Neuron (in vitro differentiated cells): ENCODE results near the gene CD6.

Experiments used
- H2AFZ ChIP-seq: one replicate; pipeline ENCODE4 v1.6.1; 2013; ENCODE audit warnings: low read depth, mild to moderate bottlenecking, inconsistent platforms, low read length, moderate library complexity
- H3K27me3 ChIP-seq: one replicate; pipeline ENCODE4 v1.6.1; 2013; ENCODE audit warnings: low read length; ENCODE audit not compliant: insufficient read depth
- H3K36me3 ChIP-seq: one replicate; pipeline ENCODE4 v1.6.1; 2013; ENCODE audit warnings: low read length; ENCODE audit not compliant: insufficient read depth
- H3K4me1 ChIP-seq: one replicate; pipeline ENCODE4 v1.6.1; 2013; ENCODE audit warnings: low read length; ENCODE audit not compliant: insufficient read depth
- H3K4me3 ChIP-seq: 2 replicates; pipeline ENCODE4 v1.5.1; 2013; ENCODE audit warnings: mild to moderate bottlenecking, low read length, moderate library complexity
- H3K9me3 ChIP-seq: one replicate; pipeline ENCODE4 v1.6.1; 2013; ENCODE audit warnings: low read length

Gene CD6

GRCh38 chr11:60951606-60951903 lies 19.9 kb upstream of the CD6 start:
- no peaks in the 10 kb centered on the region for H3K36me3 ChIP-seq
- peaks cover 30% of the 10 kb centered on the region for H3K4me1 ChIP-seq
- H3K9me3 ChIP-seq = no peaks in the 10 kb centered on the region
- H2AFZ ChIP-seq = peak overlapping the region; percentile 68
- H3K4me3 ChIP-seq = peak overlapping the region; percentile 26
- no peaks in the 10 kb centered on the region for H3K27me3 ChIP-seq

DNA sequence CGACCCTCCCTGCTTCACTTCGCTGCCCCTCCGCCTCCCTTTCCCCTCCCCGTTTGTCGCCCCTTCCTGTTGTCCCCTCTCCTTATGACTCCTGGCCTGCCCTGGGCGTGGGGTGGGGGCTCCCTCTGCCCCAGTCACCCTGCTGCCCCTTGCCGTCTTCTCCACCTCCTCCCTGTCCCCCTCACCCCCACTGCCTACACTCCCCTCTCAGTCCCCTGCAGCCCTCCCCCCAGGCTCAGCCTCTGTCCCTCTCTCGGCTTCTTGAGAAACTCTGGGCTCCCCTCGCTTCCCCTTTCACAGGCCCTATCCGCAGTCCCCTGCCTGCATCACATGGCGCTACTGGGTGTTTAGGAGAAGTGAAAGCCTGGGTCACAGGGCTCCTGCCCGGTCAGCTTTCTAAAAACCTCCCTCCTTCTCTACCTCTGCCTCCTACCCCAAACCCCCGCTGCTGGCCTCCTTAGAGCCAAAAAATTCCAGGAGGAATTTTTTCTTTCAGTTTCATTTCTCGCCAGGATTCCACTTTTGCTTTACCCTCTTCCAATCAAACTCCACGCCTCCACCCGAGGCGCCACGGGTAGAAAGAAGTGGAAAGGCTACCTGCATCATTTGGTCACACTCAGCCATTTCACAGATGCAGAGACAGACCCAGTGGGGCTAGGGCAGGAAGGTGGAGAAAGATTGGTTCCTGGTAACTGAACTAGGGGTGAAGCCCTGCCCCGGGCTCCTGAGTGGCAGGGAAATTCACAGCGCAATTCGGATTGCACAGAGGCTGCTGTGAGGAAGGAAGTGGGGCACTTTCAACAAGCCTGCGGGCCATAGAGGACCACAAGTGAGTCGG lies 19.4 kb upstream of the CD6 start, which contains the start of gene SLC15A3:
SLC15A3 (minus strand) TSS at position 273 of the 838 bp plus-strand sequence. CDS start 625 bp downstream, outside the sequence.
- Histone ChIP-seq H3K27me3 (no peaks in the 10 kb centered on the region), H3K4me3 (peak within 1 kb of the TSS; percentile 26), H3K36me3 (no peaks in the 10 kb centered on the region)

DNA sequence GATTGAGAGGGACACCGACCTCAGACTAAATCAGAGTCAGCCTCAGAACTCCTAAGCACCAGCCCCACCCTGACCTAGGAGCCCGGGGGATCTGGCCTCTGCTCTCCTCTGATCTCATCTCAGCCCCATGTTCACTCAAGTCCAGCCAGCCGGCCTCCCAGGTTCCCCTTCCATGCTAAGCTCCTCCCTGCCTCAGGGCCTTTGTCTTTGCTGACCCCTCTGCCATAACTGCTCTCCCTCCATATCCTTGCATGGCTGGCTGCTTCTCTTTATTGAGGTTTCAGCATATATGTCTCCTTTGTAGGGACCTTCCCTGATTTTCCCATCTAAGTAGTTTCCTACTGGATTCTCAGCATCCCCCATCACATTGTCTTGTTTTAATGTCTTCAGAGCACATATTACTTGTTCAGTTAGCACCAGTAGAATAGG lies 18.7 kb upstream of the CD6 start:
- no peaks in the 10 kb centered on the region for H3K36me3 ChIP-seq
- H3K4me3 ChIP-seq = peak overlapping the region; percentile 26
- H3K9me3 ChIP-seq = no peaks in the 10 kb centered on the region
- H3K27me3 ChIP-seq = no peaks in the 10 kb centered on the region
- H2AFZ ChIP-seq = peak overlapping the region; percentile 68
- peaks cover 22% of the 10 kb centered on the region for H3K4me1 ChIP-seq

More for the DNA sequence above, 19.4 kb upstream of the CD6 start, which contains the start of gene SLC15A3:
- Histone ChIP-seq H2AFZ (peak within 1 kb of the TSS; percentile 68), H3K4me1 (peaks cover 27% of the 10 kb centered on the region), H3K9me3 (no peaks in the 10 kb centered on the region)

DNA sequence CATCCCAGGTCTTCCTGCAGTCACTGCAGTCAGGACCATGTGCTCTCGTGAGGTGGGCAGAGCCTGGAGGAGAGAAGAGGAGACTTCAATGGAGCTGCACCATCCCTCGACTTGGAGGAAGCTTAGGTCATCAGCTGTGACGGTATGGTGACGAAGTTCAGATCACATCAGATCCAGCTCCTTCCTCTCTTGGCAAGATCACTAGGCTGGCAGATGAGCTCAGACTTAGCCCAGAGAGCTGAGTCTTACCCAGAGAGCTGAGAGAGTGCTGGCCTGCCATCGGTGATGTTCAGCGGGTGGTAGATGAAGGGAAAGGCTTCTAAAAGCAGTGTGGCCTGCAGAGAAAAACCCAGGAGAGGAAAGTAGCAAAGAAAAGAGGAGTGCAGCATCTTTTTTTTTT lies 17.7 kb upstream of the CD6 start:
- Histone ChIP-seq H3K4me1 (peaks cover 13% of the 10 kb centered on the region), H3K9me3 (no peaks in the 10 kb centered on the region), H3K27me3 (no peaks in the 10 kb centered on the region), H3K36me3 (no peaks in the 10 kb centered on the region), H2AFZ (no peak overlapping the region), H3K4me3 (no peak overlapping the region)

DNA sequence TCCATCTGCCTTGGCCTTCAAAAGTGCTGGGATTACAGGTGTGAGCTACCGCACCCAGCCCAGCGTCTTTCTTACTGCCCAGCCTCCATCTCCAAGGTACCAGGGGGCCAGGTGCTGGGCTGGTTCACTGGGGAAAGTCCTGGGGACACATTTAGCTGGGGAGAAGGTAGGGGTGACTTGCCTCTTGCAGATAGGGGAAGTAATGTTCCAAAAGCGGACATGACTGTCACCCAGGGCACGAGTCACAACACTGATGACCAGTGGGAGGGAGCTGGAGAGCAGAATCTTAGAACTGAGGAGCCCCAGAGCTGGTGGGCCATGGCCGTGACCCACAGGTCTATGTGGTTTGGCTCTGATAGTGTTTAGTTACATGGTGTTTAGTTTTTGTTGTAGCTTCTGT lies 17.1 kb upstream of the CD6 start:
- Histone ChIP-seq H3K4me3 (no peak overlapping the region), H3K36me3 (no peaks in the 10 kb centered on the region), H3K4me1 (peaks cover 13% of the 10 kb centered on the region), H2AFZ (no peak overlapping the region), H3K27me3 (no peaks in the 10 kb centered on the region), H3K9me3 (no peaks in the 10 kb centered on the region)

DNA sequence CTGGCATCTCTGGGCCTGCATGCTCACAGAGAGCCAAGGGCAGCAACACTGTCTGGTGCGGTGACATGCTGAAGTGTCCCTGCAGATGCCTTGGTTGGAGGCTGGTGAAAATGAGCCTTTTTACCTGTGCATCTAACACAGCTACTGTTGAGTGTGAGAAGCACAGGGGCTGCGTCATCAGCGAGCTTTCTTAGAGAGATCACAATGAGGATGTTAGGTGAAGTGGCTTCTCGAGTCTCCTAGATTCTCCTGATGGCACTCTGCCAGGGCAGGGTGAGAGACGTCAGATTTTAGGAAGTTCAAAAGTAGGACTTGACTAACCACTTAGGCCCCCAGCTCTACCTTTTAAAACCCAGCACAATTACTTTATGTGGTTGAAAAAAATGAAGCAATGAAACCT lies 15.9 kb upstream of the CD6 start:
- Histone ChIP-seq H3K27me3 (peaks cover 4% of the 10 kb centered on the region), H3K4me1 (peaks cover 13% of the 10 kb centered on the region)

DNA sequence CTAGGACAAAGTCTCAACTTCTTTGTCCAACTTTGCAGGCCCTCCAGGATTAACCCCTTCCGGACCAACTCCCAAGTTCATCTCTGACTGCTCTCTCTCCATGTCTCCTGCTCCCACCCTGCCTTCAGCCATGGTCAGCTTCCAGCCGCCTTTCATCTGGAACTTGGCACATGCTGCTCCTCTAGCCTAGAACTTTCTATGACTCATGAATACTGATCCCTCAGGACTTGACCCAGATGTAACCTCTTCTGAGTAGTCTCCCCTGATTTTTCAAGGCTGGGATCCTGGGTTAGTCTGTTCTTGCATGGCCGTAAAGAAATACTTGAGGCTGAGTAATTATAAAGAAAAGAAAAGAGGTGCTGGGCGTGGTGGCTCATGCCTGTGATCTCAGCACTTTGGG lies 14.3 kb upstream of the CD6 start:
- Histone ChIP-seq H3K27me3 (peaks cover 4% of the 10 kb centered on the region), H3K4me1 (peaks cover 5% of the 10 kb centered on the region), H3K36me3 (no peaks in the 10 kb centered on the region), H3K9me3 (no peaks in the 10 kb centered on the region), H2AFZ (no peak overlapping the region), H3K4me3 (no peak overlapping the region)

More for the DNA sequence above, 15.9 kb upstream of the CD6 start:
- H2AFZ ChIP-seq = no peak overlapping the region
- H3K9me3 ChIP-seq = no peaks in the 10 kb centered on the region
- no peak overlapping the region for H3K4me3 ChIP-seq
- no peaks in the 10 kb centered on the region for H3K36me3 ChIP-seq

DNA sequence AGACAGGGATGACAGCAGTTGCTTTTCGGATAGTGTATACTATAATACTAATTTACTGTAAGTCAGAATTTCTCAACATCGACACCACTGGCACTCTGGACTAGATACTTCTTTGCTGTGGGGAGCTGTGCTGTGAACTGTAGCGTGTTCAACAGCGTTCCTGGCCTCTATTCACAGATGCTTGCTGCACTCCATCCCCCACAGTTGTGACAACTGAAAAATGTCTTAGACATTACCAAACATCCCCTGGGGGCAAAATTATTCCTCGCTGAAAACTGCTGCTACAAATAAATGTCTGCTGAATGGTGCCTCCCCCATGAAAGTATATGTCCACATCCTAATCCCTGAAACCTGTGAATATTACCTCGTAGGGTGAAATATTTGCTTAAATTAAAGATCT lies 12.0 kb upstream of the CD6 start:
- Histone ChIP-seq H3K4me1 (no peaks in the 10 kb centered on the region), H2AFZ (no peak overlapping the region), H3K36me3 (no peaks in the 10 kb centered on the region), H3K4me3 (no peak overlapping the region), H3K27me3 (peaks cover 4% of the 10 kb centered on the region), H3K9me3 (no peaks in the 10 kb centered on the region)

DNA sequence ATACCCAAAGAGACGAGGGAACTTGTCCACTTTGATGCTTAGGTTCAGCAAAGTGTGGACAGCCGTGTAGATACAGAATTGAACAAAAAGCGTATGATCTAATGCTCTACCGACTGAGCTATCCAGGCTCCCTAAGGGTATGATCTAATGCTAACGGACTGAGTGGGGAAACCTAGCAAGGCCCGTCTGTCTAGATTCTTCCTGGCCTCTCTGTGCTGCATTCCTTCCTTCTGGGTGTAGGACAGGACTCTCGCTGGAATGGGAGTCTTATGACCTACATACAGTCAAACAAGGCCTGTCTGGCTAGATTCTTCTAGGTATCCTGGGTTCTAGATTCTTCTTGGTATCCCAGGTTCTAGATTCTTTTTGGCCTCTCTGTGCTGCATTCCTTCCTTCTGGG lies 11.1 kb upstream of the CD6 start:
- Histone ChIP-seq H3K9me3 (no peaks in the 10 kb centered on the region), H2AFZ (no peak overlapping the region), H3K27me3 (peaks cover 4% of the 10 kb centered on the region), H3K4me3 (no peak overlapping the region), H3K4me1 (no peaks in the 10 kb centered on the region), H3K36me3 (no peaks in the 10 kb centered on the region)

DNA sequence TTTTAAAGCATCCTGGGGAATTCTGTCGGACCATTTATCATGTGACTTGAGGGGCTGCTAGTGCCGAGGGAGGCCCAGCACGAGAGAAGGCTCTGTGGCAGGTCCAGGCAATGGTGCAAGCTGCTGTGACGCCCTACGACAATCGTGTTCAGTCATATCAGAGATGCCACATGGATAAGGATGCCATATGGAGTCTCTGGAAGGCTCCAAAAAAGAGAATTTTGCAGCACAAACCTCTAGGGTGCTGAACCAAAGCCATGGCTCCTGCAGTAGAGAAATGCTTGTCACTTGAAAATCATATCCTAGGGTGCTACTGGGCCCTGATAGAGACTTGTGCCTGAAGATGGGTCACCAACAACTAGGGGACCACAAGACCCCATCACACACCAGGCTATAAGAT lies 6.7 kb upstream of the CD6 start:
- no peak overlapping the region for H3K4me3 ChIP-seq
- H3K4me1 ChIP-seq = no peaks in the 10 kb centered on the region
- no peak overlapping the region for H2AFZ ChIP-seq
- peaks cover 14% of the 10 kb centered on the region for H3K27me3 ChIP-seq
- H3K36me3 ChIP-seq = no peaks in the 10 kb centered on the region
- H3K9me3 ChIP-seq = no peaks in the 10 kb centered on the region

DNA sequence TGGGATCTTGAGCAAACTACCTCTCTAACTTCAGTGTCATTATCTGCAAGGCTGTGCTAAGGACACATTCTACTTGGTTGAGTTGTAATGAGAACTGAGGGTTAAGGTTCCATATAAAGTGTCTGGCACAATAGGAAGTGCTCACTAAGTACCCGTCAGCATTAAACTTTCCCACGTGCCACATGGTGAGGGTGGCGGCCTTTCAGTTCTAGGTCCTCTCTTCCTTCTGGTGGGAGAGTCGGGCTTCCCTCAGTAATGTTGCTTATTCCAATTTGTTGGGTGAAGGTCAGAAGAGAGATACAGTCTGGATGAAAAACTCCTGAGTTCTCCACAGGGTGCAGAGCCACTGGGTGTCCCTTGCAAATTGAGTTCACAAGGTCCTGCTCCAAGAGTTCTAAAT lies 4.6 kb upstream of the CD6 start:
- no peaks in the 10 kb centered on the region for H3K9me3 ChIP-seq
- no peak overlapping the region for H3K4me3 ChIP-seq
- no peak overlapping the region for H2AFZ ChIP-seq
- H3K4me1 ChIP-seq = no peaks in the 10 kb centered on the region
- peaks cover 10% of the 10 kb centered on the region for H3K27me3 ChIP-seq
- no peaks in the 10 kb centered on the region for H3K36me3 ChIP-seq

- no peaks in the 10 kb centered on the region for H3K4me1 ChIP-seq
- no peaks in the 10 kb centered on the region for H3K36me3 ChIP-seq
- no peak overlapping the region for H3K4me3 ChIP-seq
- H3K9me3 ChIP-seq = no peaks in the 10 kb centered on the region
- no peak overlapping the region for H2AFZ ChIP-seq
- H3K27me3 ChIP-seq = peaks cover 17% of the 10 kb centered on the region
These were observed 3.3 kb upstream of the CD6 start for GRCh38 chr11:60968223-60968622.

- Histone ChIP-seq H3K4me1 (peaks cover 5% of the 10 kb centered on the region), H3K4me3 (no peak overlapping the region), H3K27me3 (peaks cover 23% of the 10 kb centered on the region), H3K9me3 (no peaks in the 10 kb centered on the region), H3K36me3 (no peaks in the 10 kb centered on the region), H2AFZ (no peak overlapping the region)
These were observed 1.1 kb upstream of the CD6 start for GRCh38 chr11:60970369-60970774.

GRCh38 chr11:60970890-60971289 lies 590 bp upstream of the CD6 start:
- H3K27me3 ChIP-seq = peaks cover 20% of the 10 kb centered on the region
- no peaks in the 10 kb centered on the region for H3K9me3 ChIP-seq
- H3K4me1 ChIP-seq = peaks cover 5% of the 10 kb centered on the region
- H3K4me3 ChIP-seq = no peak overlapping the region
- H3K36me3 ChIP-seq = no peaks in the 10 kb centered on the region
- no peak overlapping the region for H2AFZ ChIP-seq
